HG02571 (cell line): ENCODE results near the gene KLHL25.

Source experiments
- ATAC-seq: cut with Tn5 transposase; IDR thresholded peaks from one replicate; pipeline ENCODE4 v1.9.1; 2021; ENCODE audit warnings: mild to moderate bottlenecking, moderate library complexity; ENCODE audit not compliant: unreplicated experiment

The KLHL25 gene

DNA sequence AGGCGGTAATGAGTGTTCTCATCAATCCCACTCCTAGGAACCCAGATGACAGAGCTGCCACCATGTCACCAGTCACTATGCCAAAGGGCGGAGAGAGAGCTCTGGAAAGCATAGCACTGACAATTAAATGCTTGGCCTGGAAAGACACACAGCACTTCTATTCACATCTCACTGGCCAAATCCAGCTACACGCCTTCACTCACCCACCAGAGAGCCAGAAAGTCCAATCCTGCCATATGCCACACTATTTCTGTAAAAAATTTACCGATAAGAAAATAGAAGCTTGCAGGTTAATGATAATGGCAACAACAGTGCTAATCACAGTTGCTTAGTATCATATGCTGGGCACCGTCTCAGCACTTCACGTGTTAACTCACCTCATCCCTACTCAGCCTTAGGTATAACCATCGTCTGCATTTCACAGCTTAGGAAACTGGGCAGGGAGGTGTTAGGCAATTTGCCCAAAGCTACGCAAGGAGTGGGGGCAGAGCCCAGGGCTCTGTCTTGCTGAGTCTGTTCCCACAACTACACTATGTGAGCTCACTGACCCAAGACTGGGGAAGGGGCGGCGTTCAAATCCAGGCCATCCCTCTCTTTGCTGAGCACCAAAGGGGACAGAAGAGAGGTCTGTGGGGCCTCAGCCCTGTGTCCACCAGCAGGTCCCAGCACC is 16.5 kb downstream of the KLHL25 start:
- ATAC-seq: no peak

DNA sequence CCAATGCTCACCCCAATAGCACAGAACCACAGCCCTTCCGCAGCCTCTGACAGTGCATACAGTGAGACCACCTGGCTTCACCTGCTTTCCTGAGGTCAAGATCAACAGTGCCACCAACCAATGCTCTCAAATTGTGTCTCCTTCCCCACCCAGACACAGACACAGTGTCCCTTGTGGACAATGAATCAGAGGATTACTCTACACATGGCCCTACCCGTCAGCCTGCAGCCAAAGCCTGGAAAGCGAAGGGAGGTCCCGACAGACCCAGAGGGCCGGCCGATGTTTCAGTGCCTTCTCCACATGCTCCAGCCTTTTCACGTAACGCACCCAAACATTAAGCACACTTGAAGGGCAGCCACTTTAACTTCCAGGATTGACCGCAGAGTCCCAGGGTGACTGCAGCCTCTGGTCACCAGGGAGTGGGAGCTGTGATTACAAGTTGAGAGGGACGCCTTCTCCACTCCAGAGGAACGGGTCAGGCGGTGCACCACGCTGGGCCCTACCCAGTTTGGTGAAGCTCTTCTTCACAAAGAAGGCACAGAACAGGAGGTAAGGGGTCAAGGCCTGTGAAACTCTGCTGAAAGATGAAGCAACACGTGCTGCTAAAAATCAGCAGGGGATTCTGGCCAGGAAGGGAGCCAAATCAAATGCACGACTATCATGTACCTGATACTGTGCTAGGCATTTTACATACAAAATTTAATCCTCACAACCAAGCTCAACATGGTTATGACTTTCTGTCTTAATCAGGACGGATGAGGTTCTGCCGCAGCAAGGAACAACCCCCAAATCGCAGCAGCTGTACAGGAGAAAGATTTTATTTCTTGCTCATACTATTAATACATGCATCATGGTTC is 17.2 kb downstream of the KLHL25 start:
- no peak for ATAC-seq

DNA sequence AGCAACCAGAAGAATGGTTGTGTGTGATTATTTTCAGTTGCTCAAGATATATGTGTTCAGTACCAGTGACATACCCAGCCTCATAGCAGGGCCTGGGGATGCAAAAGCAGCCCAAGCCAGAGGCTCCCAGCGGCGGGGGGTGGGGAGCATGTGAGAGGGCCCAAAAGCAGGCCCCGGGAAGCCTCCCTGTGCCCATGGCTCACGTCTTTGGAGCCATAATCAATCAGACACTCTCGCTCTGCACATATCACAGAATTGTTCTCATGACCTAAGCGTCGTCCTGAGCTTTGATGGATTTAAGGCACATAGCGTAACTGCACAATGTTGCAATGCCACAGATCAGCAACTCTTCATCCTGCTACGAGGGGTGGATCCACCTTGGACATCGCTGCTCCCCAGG is 20.8 kb downstream of the KLHL25 start:
- ATAC-seq: no peak

DNA sequence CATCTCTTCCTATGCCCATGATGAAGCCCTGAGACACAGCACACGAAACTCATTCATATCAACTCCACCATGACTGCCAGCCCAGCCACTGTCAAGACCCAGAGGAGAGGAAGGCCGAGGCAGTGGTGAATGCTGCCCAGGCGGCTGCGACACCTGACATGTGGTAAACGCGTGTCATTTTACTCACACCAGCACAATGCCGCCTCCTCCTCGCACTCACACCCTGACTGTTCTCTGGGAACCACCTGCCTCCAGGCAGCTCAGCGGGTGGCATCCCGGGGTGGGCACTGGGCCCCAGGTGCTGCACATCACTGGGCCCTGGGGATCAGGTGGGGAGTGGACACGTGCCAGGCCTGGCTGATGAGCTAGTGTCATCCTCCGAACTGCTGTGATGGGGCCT is 21.5 kb downstream of the KLHL25 start:
- ATAC-seq: no peak

DNA sequence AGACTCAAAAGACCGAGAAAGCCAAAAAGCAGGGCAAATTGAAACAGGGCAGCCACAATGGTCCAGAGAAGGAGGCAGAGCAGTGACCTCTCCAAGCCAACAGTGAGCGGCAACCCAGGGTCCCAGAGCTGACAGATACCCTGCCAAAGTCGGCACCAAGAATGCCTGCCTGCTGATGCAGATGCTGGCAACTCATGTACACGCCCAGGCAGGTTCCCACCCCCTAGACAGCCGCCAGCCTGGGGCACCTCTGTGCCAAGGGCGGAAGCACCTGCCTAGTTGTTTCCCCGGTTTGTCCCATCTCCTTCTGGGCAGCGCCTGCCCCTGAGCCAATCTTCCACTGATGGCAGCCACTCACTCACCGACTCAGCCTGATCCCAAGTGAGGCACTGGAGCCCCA is 22.1 kb downstream of the KLHL25 start:
- no peak for ATAC-seq

DNA sequence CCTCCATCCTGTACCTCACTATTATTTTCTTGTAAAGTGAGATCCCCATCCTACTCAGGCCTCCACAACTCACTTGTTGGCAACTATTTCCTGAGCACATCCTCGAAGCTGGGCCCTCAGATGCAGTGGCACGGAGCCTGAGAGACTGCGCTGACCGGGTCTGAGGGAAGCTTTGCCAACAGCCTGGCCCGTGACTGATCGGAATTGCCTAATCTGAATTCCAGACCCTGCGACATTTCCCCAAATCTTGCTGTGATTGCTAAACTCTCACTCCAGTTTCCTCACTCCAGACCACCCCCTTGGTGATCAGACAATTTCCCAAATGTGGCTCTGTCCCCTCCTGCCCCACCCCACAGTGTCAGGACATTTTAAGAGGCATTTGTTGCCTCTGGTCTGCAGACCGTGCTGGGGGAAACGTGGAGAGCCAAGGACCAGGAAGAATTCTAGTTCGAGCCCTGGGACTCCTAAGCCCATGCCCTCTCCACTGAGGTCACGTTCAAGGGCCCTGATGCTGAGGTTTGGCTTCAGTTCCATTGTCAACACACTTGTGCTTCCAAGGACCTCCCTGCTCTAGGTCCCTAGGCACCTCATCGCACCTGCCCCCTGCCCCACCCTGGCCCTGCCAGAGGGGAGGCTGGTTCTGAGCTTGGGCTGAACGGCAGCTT is 22.8 kb downstream of the KLHL25 start:
- ATAC-seq: no peak

DNA sequence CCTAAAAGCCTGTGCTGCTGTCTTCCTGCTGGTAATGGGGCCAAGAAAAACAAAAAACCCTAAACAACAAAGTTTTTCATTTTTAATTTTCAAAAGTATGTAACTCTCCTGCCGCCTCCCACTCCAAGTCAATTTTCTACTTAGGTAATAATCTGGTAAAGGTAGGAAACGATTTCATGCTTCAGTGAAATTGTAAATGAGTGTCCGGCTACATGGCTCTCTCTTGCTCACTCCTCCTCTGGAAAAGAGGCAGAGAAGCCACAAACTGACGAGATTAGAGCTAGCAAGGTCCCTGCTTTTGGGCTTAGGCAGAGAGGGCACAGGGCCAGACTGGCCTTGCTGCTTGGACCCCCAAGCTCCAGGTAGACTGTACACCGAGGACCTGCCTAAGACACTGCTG is 23.5 kb downstream of the KLHL25 start:
- no peak for ATAC-seq

DNA sequence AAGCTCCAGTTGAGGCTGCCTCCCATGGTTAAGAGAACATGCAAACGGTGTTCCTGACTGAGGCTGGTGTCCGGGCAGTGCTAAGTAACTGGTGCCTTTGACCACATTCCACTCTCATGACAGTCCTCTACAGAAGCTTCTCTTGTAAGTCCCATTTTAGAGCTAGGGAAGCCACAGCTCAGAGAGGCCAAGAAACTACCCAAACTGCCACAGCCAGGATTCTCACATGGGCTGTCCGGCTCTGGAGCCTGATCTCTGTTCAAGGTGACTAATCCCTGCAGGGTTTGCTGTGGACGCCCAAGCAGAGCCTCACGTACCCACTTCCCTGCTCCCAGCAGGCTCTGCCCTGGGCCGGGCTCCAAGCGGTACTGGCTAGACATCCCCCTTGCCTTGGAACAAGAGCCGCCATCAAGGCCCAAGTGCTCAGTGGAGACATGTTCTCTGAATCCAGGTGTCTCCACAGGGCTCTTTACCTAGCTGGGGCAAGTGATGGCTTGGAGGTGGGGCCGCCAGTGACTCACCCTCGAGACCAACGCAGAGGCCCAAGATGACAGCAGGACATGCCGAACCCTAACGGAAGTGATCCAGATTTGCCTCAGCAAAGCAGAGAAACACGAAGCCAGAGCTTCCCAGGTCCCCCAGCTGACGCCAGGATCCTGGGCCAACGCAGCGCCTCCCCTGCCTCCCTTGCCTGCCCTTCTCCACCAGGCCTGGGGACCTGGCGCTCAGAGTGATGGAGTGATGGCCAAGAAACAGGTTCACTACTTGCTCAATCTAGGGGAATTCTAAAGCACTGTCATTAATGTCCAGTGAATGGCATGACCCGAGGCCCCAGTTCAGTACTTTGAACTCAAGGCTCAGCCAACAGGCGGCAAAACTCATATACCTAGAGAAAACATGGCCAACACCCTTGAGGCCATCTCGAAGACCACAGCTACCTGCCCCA is 24.4 kb downstream of the KLHL25 start:
- no peak for ATAC-seq

DNA sequence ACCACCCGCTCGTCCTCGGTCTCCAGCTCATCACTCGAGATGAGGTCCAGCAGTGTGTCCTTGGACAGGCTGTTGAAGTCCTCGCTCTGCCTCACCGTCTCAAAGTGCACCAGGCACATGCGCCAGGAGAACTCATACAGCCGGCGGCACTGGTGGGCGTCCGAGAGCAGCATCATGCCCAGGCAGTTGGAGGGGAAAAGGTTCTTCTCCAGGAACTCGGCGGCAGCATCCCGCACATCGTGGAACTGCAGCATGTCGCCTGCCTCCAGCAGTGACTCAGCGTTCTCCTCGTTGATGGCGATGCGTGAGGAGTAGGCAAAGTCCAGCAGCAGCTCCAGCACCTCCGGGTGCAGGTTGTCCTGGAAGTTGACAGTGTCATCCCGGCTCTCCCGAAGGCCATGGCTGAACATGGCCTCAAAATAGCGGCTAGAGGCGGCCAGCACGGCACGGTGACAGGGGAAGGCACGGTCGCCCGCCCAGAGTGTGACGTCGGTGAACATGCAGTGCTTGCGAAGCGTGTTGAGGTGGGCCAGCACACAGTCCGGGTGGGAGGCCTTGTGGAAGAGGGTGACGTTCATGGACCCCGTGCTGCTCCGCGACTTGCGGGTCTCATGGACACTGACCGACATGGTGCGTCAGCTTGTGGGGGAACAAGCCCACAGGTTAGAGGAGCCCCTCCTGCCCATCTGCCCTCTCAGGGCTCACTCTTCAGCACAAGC is 25.4 kb downstream of the KLHL25 start:
- no peak for ATAC-seq

DNA sequence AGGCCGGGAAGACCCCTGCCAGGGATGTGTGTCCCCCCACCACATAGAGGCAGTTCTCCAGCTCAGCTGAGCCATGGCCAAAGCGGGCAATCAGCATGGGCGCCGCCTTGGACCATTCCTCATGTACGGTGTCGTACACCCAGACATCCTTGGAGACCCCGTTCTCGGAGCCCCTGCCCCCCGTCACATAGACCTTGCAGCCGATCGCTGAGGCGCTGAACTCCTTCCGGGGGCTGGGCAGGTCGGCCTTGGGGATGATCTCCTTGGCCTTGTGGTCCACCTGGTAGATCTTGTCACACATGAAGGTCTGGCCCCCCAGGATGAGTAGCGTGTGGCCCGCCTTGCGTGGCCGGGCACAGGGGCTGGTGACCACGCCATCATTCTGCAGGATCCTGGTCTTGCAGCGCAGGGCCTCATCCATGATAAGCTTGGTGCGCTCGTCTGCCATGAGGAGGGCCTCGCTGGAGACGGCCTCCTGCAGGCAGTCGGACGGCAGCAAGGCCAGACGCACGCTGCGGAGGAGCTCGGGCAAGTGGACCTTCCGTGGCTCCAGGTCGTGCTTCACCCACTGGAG is 26.0 kb downstream of the KLHL25 start:
- no peak for ATAC-seq

DNA sequence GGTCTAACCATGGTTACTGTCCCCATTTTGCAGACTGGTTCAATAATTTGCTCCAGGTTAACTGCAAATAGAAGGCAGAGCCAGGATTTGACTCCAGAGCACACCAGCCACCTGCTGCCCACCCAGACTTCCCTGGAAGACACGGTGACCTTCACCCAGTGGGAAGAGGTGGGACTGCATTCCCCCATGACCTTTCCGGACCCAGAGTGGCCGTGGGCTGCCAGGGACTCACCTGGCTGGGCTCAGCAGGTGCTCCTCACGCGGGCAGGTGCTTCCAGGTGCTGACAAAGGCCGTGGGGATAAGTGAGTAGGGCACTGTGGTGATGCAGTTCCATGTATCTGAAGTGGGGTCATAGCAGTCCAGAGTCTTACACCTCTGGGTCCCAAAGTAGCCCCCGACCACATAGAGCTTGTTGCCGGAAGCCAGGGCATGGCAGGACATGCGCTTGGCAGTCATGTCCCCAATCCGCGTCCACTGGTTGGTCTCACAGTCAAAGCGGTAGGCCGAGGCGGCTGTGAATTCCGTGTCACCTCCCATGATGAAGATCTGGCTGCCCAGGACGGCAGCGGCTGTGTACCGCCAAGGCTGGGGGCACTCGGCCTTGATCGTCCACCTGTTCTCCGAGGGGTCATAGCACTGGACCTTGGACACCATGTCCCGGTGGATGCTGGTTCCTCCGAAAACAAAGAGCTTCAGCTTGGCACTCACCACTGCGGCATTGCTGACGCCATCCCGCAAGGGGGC is 26.8 kb downstream of the KLHL25 start:
- ATAC-seq: no peak

DNA sequence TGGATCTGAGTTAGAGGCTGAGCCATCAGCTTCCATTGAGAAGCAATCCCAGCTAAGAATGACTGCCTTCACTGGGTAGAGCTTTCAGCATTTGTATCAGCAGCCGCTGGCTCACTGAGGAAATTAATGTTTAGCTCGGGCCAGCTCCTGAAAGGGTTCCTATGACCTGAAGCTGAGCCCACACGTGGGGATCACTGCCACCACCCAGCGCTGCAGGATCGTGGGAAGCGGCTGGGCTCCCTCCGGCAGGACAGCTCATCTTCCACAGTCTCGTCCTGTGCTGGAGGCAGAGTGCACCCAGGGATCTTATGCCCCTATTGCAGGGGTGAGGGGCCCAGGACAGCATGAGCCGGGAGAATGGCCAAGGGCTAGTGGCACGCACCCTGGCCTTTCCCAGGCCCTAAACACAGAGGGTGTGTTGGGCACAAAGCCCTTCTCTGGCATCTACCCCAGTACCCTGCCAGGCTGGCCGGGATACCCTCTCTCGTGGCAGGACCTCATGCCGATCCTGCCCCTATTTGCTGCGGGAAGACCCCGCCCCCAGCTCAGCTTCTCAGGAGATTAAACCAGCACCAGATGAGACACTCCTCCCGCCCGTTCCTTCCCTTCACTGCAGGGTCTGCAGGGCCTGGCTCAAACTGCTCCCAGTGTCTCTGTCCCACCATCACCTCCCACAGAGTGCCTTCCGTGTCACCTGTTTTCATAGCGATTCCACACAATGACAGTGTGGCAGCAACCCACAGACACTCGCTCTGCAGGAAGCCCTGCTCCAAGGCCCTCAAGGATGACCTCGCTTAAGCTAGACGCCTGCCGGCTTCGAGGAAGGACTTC is 28.5 kb downstream of the KLHL25 start:
- ATAC-seq: no peak

DNA sequence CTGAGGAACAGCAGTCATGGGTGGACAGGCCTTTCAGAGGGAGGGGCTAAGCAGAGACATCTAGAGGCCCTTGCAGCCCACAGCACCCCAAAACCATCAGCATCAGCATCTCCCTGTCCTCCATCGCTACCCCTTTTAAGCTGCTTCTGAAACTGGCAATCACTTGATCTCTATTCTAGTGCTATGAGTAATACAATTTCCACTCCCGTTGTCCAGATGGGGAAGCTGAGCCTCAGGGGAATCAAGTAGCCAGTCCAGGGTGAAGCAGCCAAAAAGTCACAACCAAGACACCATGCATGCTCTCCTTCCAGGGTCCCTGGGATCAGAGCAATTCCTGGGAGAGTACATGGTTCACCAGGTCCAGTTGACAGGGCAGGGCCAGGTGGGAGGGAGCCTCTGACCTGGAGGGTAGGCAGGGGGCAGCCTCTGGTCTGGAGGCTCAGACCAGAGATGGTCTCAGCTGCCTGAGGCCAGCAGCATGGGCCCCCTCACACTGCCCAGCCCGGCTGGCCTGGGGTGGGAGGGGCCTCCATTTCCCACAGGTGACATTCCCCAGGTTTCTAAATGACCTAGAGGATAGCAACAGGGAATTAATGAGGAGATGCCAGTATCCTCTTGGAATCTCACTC is 30.0 kb downstream of the KLHL25 start:
- no peak for ATAC-seq

DNA sequence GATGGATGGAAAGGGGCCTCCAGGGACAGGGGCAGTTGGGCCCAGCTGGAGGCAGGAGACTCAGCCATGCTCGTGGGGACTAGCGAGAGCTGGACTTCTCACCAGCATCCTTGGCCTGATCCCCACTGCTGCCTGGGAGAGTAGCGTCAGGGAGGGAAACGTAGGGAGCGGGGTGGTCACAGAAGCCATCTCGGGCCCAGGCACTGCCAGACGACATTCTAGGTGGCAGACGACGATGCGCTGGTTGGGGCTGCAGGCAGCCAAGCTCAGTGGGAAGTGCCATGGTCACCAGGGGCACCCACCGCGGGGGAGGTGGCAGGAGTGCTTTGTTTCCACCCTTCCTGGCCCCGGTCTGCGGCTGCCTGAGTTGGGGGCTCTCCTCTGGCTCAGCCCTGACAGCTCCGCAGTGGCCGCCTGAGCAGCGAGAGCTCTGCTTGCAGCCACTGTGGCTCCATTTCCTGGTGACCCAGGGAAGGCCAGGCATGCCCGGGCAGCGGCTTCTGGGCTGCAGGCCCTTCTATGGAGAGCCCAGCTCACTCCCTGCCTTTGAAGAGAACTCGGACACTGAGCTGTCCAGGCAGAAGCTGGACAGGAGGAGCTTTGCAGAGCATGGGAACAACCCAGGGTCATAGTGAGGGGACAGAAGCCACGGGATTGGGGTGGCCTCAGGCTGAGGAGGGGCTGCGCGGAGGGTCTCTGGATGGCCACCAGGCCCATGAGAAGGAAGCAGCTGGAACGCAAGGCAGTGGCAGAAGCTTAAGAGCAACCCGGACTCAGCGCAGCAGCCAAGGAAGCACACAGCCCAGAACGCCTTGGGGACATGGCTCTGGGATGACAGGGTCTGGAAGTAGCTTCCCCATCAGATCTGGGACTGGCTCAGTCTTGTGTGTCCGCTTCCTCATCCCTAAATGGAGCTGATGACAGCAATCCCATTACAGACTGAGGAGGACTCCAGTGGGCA is 30.8 kb downstream of the KLHL25 start:
- ATAC-seq: no peak

DNA sequence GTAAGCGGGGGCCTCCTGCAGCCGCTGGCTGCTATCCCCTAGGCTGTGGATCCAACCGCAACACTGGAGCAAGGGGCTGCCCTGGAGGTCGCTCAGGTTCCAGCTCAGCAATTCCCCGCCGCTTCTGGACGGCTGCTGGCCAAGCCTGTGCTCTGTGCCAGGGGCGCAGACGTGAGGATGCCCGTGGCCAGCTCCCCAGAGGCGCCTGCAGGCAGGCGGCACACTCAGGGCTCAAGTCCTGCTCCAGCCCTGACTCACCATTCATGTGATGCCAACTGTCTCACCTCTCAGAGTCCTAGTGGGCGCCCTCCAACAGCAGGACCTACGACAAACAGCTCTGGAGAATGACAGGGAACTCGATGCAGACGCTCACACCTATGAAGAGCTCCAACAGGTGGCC is 31.6 kb downstream of the KLHL25 start:
- ATAC-seq: no peak

DNA sequence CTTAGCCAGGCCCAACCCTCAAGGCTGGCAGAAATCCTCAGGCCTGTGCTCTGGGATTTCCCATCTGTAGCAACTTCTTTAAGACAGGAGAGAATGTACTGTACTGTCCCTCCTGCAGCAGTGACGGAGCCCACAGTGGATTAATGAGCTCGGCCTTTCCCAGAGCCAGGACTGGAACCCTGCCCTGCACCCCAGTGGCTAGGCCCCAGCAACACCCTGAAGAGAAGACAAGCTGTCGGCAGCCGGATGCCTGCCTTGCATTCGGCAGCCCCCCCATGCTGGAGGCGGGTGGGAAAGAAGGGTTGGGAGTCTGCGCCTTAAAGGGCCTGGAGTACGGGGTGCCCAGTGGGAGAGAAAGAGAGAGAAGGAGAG is 32.0 kb downstream of the KLHL25 start:
- ATAC-seq: no peak
